Uterus (tissue), 2 donors: ENCODE results near the gene TSNAX.

Experiments used
- POLR2A ChIP-seq, 2 donors: fragments of 450-650 bp; IDR thresholded peaks; one replicate each; pipeline ENCODE4 v1.6.1; 2016; ENCODE audit warnings: antibody characterized with exemption in 2 of 2, mild to moderate bottlenecking in 1 of 2, moderate library complexity in 1 of 2
- TF ChIP-seq, protein P1 (sequence below), 4 experiments: fragments of 200-600 bp in 2 of 4; fragments of 450-650 bp in 2 of 4; sonication (generic) in 2 of 4; IDR thresholded peaks; one replicate each; pipeline ENCODE4 v1.5.1; 2016 to 2019; ENCODE audit warnings: antibody characterized with exemption in 4 of 4, mild to moderate bottlenecking in 2 of 4, moderate library complexity in 1 of 4

DNA sequence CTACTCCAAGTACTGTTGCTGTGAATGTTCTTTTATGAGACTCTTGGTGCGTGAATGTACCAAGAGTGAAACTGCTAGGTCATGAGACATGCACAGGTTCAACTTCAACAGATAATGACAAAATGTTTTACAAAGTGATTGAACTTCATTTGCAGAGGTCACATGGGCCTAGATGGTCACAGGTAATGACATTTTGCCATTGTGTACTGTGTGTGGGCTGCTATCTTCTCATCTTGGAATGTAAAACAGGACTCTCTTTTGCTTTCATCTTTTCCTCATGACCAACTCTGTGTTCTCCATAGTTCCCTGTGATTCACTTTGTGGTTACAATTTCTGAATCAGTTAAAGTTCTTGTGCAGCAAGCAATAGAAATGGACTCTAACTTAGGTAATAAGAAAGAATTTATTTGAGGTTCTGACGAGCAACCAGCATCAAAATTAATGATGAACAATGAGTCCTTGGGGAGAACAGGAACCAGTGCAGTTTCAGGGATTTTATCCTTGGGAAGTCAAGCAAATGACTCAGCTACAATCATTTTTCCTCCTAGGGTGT is 16.2 kb upstream of the TSNAX start:
- TF ChIP-seq, protein P1, sequence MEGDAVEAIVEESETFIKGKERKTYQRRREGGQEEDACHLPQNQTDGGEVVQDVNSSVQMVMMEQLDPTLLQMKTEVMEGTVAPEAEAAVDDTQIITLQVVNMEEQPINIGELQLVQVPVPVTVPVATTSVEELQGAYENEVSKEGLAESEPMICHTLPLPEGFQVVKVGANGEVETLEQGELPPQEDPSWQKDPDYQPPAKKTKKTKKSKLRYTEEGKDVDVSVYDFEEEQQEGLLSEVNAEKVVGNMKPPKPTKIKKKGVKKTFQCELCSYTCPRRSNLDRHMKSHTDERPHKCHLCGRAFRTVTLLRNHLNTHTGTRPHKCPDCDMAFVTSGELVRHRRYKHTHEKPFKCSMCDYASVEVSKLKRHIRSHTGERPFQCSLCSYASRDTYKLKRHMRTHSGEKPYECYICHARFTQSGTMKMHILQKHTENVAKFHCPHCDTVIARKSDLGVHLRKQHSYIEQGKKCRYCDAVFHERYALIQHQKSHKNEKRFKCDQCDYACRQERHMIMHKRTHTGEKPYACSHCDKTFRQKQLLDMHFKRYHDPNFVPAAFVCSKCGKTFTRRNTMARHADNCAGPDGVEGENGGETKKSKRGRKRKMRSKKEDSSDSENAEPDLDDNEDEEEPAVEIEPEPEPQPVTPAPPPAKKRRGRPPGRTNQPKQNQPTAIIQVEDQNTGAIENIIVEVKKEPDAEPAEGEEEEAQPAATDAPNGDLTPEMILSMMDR (IDR thresholded peaks at IDR 0.05), result no peak
- no peak for TF ChIP-seq POLR2A (IDR thresholded peaks at IDR 0.05)
